ENCODE results near the gene SLK. TPM values are rescaled to one million over a fixed set of nuclear protein-coding genes. Genes with fewer than 3 reads are reported as not detected.

The SLK gene
- total and polyA plus RNA-seq, 2 donors (not counting 3 experiments of a cell fraction or from before 2014, with no cell fraction given), result 4.5 to 36.0 TPM

DNA sequence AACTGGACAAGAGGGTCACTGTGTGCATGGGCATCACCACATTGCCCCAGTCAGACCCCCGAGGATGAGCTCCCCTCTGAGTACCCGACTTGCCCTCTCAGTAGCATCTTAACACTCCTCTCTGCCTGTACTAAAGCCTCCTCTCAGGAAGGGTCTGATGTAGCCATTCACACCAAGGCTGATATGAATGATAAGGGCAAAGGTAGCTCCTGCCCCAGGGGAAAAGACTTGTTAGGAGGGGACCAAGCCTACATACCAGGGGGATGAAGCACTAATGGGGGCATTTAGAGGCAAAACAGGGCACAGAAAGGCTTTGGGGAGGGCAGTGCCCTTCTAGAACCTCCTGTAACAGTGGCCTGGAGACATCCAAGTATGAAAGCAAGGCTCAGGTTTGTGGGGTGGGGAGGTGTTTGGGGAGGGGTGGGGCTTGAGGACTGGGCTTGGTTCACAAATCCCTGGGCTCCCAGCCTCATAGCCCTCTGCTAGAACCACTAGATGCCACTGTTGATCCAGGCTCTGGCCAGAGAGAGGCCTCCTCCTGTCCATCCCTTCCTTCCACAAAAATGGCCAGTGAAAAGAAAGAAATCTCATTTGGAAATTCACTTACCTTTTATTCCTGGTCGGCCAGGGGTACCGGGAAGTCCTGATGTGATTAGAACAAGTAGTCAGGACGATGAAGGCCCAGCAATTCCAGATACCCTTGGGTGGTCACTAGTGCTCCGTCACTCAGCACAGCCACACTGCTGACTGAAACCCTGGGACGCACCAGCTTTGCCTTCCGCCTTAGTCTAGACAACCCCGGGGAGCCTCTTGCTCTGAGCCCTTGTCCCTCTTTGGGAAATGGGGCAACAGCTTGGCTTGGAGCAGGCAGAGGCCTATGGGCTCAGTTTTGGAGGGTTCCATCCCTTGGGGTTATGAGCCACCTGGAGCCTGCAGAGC lies 78.5 kb downstream of the SLK start:
- peak; percentile 76 for DNase-seq (ENCODE audit: low read depth, low spot score)
- dilution Hi-C loops (cut with MboI; ENCODE audit: extremely low pct_ligation_motif_present, low sequenced_read_pairs), result no loop called here
- H3K9me3 ChIP-seq (replicated peaks; ENCODE audit: control insufficient read depth, insufficient read depth, low read length), result no peaks in the 10 kb centered on the region
- H4K20me1 ChIP-seq (replicated peaks; ENCODE audit: control insufficient read depth, extremely low read depth, insufficient read depth, low read length), result no peaks in the 10 kb centered on the region
- TF ChIP-seq MYC (IDR thresholded peaks at IDR 0.05; ENCODE audit: low read depth, low read length) (no peak), EZH2 (IDR thresholded peaks at IDR 0.05; ENCODE audit: borderline replicate concordance, low read depth, low read length, severe bottlenecking) (no peak)
- TF ChIP-seq, protein P1, sequence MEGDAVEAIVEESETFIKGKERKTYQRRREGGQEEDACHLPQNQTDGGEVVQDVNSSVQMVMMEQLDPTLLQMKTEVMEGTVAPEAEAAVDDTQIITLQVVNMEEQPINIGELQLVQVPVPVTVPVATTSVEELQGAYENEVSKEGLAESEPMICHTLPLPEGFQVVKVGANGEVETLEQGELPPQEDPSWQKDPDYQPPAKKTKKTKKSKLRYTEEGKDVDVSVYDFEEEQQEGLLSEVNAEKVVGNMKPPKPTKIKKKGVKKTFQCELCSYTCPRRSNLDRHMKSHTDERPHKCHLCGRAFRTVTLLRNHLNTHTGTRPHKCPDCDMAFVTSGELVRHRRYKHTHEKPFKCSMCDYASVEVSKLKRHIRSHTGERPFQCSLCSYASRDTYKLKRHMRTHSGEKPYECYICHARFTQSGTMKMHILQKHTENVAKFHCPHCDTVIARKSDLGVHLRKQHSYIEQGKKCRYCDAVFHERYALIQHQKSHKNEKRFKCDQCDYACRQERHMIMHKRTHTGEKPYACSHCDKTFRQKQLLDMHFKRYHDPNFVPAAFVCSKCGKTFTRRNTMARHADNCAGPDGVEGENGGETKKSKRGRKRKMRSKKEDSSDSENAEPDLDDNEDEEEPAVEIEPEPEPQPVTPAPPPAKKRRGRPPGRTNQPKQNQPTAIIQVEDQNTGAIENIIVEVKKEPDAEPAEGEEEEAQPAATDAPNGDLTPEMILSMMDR (IDR thresholded peaks at IDR 0.05; ENCODE audit: extremely low read depth in 1 of 2, insufficient read depth in 1 of 2, low read depth in 1 of 2, low read length in 2 of 2), result peak; percentile 56 to 86
- peaks cover 17% of the 10 kb centered on the region for H3K4me1 ChIP-seq (ENCODE audit: control insufficient read depth, extremely low read depth, insufficient read depth, low read length)
- H3K9me1 ChIP-seq (replicated peaks; ENCODE audit: control insufficient read depth, extremely low read depth, insufficient read depth, low read length), result no peaks in the 10 kb centered on the region
- H3K9ac ChIP-seq (replicated peaks; ENCODE audit: extremely low read depth, insufficient read depth, low read length), result no peak overlapping the region
- no peak overlapping the region for H3K27ac ChIP-seq (ENCODE audit: insufficient read depth, low read depth, low read length)
- H2AFZ ChIP-seq (ENCODE audit: low read depth, low read length), result no peak overlapping the region
- H3K79me2 ChIP-seq (ENCODE audit: control insufficient read depth, insufficient read depth, low read length), result no peaks in the 10 kb centered on the region
- ChIA-PET CTCF (interaction anchor here (0.7 to 5.5 kb wide), 19 partner anchors 9 to 230 kb away, joined by 3 to 87 read pairs (median 6); partner anchors contain the start of gene SFR1), POLR2A (no interaction called here)
- intact Hi-C loops (cut with micrococcal nuclease), result loop anchor here (1.0 to 10.0 kb wide), 9 partner anchors 35 to 305 kb away; partner anchors contain the start of genes GSTO1 and ITPRIP
- BruUV-seq (replicated peaks), result no TSS peak
- no peaks in the 10 kb centered on the region for H3K27me3 ChIP-seq (ENCODE audit: control insufficient read depth in 2 of 2, insufficient read depth in 2 of 2, low read length in 2 of 2)
- no peaks in the 10 kb centered on the region for H3K36me3 ChIP-seq (ENCODE audit: control insufficient read depth in 2 of 2, extremely low read depth in 1 of 2, insufficient read depth in 2 of 2, low read length in 2 of 2)
- FAIRE-seq, result peak; percentile 82
- H3K4me2 ChIP-seq (ENCODE audit: insufficient read depth, low read length), result no peak overlapping the region
- H3K4me3 ChIP-seq (replicated peaks in 1 of 3; ENCODE audit: insufficient read depth in 1 of 3, low read depth in 1 of 3, low read length in 3 of 3), result no peak overlapping the region

Data from endothelial cell of umbilical vein (primary cell).